IMR-90 (cell line): ENCODE data around the gene PALB2. TPM values are rescaled to one million over a fixed set of nuclear protein-coding genes. Genes with fewer than 3 reads are reported as not detected.

Experiments used
- ATAC-seq: fragments of 200-7000 bp; cut with Tn5 transposase; 2 replicates; pipeline ENCODE4 v1.9.1; 2020; ENCODE audit warnings: low read depth, mild to moderate bottlenecking, moderate library complexity
- BruUV-seq: library from RNA; stranded (reverse); fragments of 400-500 nt; replicated peaks from 2 replicates; lab custom pipeline; 2021; lab: Mats Ljungman, UMichigan
- CTCF ChIA-PET: fragments of 300-600 bp; formaldehyde crosslinking; extraction: SDS; loops from one replicate; lab custom pipeline; 2021; ENCODE audit warnings: antibody characterized with exemption; lab: Yijun Ruan, JAX
- POLR2A ChIA-PET: fragments of 300-600 bp; sonication (Branson Sonifier 250); formaldehyde crosslinking; loops from one replicate; lab custom pipeline; 2022; ENCODE audit warnings: antibody characterized with exemption; ENCODE audit not compliant: unreplicated experiment; lab: Charles Lee
- DNase-seq: peaks from one replicate; pipeline ENCODE4 v3.0.0; 2013
- H2AFZ ChIP-seq: replicated peaks from 2 replicates; pipeline ENCODE3; 2013; ENCODE audit warnings: low read length, mild to moderate bottlenecking; ENCODE audit not compliant: poor library complexity
- H2AK5ac ChIP-seq: 2 replicates; pipeline ENCODE4 v1.6.1; 2013; ENCODE audit warnings: low read depth, low read length, inconsistent platforms
- H2AK9ac ChIP-seq: replicated peaks from 2 replicates; pipeline ENCODE3; 2013; ENCODE audit warnings: mild to moderate bottlenecking, low read depth, low read length, moderate library complexity; ENCODE audit not compliant: poor library complexity
- H2BK120ac ChIP-seq: 2 replicates; pipeline ENCODE4 v1.6.1; 2013; ENCODE audit warnings: low read depth, low read length, inconsistent platforms
- H2BK15ac ChIP-seq: 3 replicates; pipeline ENCODE4 v1.6.1; 2013; ENCODE audit warnings: low read depth, low read length, inconsistent platforms
- H2BK20ac ChIP-seq: 2 replicates; pipeline ENCODE4 v1.6.1; 2013; ENCODE audit warnings: low read depth, mild to moderate bottlenecking, inconsistent platforms, low read length, moderate library complexity
- H2BK5ac ChIP-seq: 2 replicates; pipeline ENCODE4 v1.6.1; 2013; ENCODE audit warnings: mild to moderate bottlenecking, low read depth, low read length, inconsistent platforms; ENCODE audit not compliant: poor library complexity, severe bottlenecking
- H3K14ac ChIP-seq: replicated peaks from 2 replicates; pipeline ENCODE4 v1.6.1; 2013; ENCODE audit warnings: low read depth, low read length, inconsistent platforms
- H3K18ac ChIP-seq: 2 replicates; pipeline ENCODE4 v1.6.1; 2013; ENCODE audit warnings: low read depth, low read length, control low read depth
- H3K23ac ChIP-seq: 2 replicates; pipeline ENCODE4 v1.6.1; 2013; ENCODE audit warnings: low read depth, low read length, inconsistent platforms
- H3K27ac ChIP-seq: 2 replicates; pipeline ENCODE4 v1.5.1; 2013; ENCODE audit warnings: mild to moderate bottlenecking, control low read depth, low read length; ENCODE audit not compliant: insufficient read depth
- H3K27me3 ChIP-seq: 2 replicates; pipeline ENCODE4 v1.6.1; 2013; ENCODE audit warnings: low read length; ENCODE audit not compliant: control insufficient read depth, insufficient read depth
- H3K36me3 ChIP-seq: 2 replicates; pipeline ENCODE4 v1.6.1; 2013; ENCODE audit warnings: low read length, mixed read lengths; ENCODE audit not compliant: control insufficient read depth, insufficient read depth
- H3K4ac ChIP-seq: 2 replicates; pipeline ENCODE4 v1.6.1; 2013; ENCODE audit warnings: low read depth, low read length, inconsistent platforms
- H3K4me1 ChIP-seq: 2 replicates; pipeline ENCODE4 v1.6.1; 2013; ENCODE audit warnings: low read length, mixed read lengths; ENCODE audit not compliant: control insufficient read depth, insufficient read depth
- H3K4me2 ChIP-seq: 2 replicates; pipeline ENCODE4 v1.6.1; 2013; ENCODE audit warnings: low read depth, mild to moderate bottlenecking, control low read depth, low read length, moderate library complexity
- H3K4me3 ChIP-seq: 2 replicates; pipeline ENCODE4 v1.5.1; 2013; ENCODE audit warnings: low read depth, mild to moderate bottlenecking, control low read depth, low read length, moderate library complexity; ENCODE audit not compliant: insufficient read depth
- H3K56ac ChIP-seq: 2 replicates; pipeline ENCODE4 v1.6.1; 2013; ENCODE audit warnings: low read length, inconsistent platforms; ENCODE audit not compliant: insufficient read depth; ENCODE audit errors: extremely low read depth
- H3K79me1 ChIP-seq, 2 experiments: 2 replicates each; pipeline ENCODE4 v1.6.1; 2013; ENCODE audit warnings: low read length in 2 of 2, inconsistent platforms in 1 of 2, low read depth in 1 of 2
- H3K9ac ChIP-seq: 2 replicates; pipeline ENCODE4 v1.6.1; 2013; ENCODE audit warnings: low read depth, low read length, control low read depth
- H3K9me1 ChIP-seq: 2 replicates; pipeline ENCODE4 v1.6.1; 2013; ENCODE audit warnings: low read length, inconsistent platforms; ENCODE audit not compliant: insufficient read depth
- H3K9me3 ChIP-seq: 2 replicates; pipeline ENCODE4 v1.6.1; 2013; ENCODE audit warnings: low read length; ENCODE audit not compliant: control insufficient read depth, insufficient read depth
- H4K20me1 ChIP-seq: 2 replicates; pipeline ENCODE4 v1.6.1; 2013; ENCODE audit warnings: low read length, inconsistent platforms; ENCODE audit not compliant: insufficient read depth
- H4K5ac ChIP-seq: 2 replicates; pipeline ENCODE4 v1.6.1; 2013; ENCODE audit warnings: mild to moderate bottlenecking, low read depth, low read length, control low read depth
- H4K8ac ChIP-seq, 2 experiments: 2 replicates each; pipeline ENCODE4 v1.6.1; 2013; ENCODE audit warnings: low read depth in 2 of 2, low read length in 2 of 2, control low read depth in 1 of 2, inconsistent platforms in 1 of 2
- H4K91ac ChIP-seq: 2 replicates; pipeline ENCODE4 v1.6.1; 2013; ENCODE audit warnings: low read depth, low read length, inconsistent platforms; ENCODE audit not compliant: insufficient read depth
- BHLHE40 ChIP-seq: fragments of 150-350 bp; IDR thresholded peaks from 2 replicates; pipeline ENCODE4 v1.6.1; 2016; ENCODE audit warnings: mild to moderate bottlenecking, low read depth, low read length
- CHD1 ChIP-seq: IDR thresholded peaks from 2 replicates; pipeline ENCODE4 v1.6.1; 2012; ENCODE audit warnings: low read depth, low read length, improper control_type of control experiment
- MAZ ChIP-seq: IDR thresholded peaks from 2 replicates; pipeline ENCODE4 v1.6.1; 2012; ENCODE audit warnings: low read depth, mild to moderate bottlenecking, low read length, improper control_type of control experiment, moderate library complexity, borderline replicate concordance
- RCOR1 ChIP-seq: IDR thresholded peaks from 2 replicates; pipeline ENCODE4 v1.6.1; 2012; ENCODE audit warnings: mild to moderate bottlenecking, low read length, improper control_type of control experiment; ENCODE audit not compliant: insufficient replicate concordance
- RFX5 ChIP-seq: IDR thresholded peaks from 2 replicates; pipeline ENCODE4 v1.8.0; 2012; ENCODE audit warnings: low read depth, mild to moderate bottlenecking, low read length, moderate library complexity
- WGBS, 2 experiments: methylation state at CpG; one replicate each; pipeline versions ENCODE4 v1.1.5 to v1.1.7; 2013; ENCODE audit warnings: missing lambda C conversion rate in 2 of 2; ENCODE audit not compliant: insufficient read length in 1 of 2; ENCODE audit errors: extremely low coverage in 2 of 2; 5-methylcytosine and 5-hydroxymethylcytosine counted together
- dilution Hi-C: fragments of 300-500 bp; cut with HindIII; formaldehyde crosslinking; loops from one replicate; pipeline ENCODE4 v1.14.3; 2018; ENCODE audit warnings: low sequenced_read_pairs; ENCODE audit not compliant: unreplicated experiment
- in situ Hi-C: fragments of 300-500 bp; cut with MboI; formaldehyde crosslinking; loops from 3 replicates; pipeline ENCODE4 v1.14.3; 2019; ENCODE audit warnings: low sequenced_read_pairs, inconsistent platforms, mixed read lengths
- intact Hi-C: fragments of 100-400 bp; cut with micrococcal nuclease; formaldehyde crosslinking; loops from 2 replicates; pipeline ENCODE4 v1.10.0; 2022
- polyA plus RNA-seq, 3 experiments: library from polyadenylated mRNA; depleted of rRNA; stranded (reverse); fragments of >200 nt; gene quantifications; 2 replicates each; pipeline ENCODE4 v1.2.3, GENCODE V29; 2012; ENCODE audit warnings: low replicate concordance in 1 of 3
- total RNA-seq: library from RNA; depleted of rRNA; stranded (reverse); fragments of >200 nt; gene quantifications from 2 replicates; pipeline ENCODE4 v1.2.3, GENCODE V29; 2012
- TF ChIP-seq, protein P1 (sequence below): conservative IDR thresholded peaks from 2 replicates; pipeline ENCODE4 v1.5.1; 2012; ENCODE audit warnings: mild to moderate bottlenecking, low read depth, low read length, improper control_type of control experiment
- TF ChIP-seq, protein P2 (sequence below): fragments of 150-350 bp; IDR thresholded peaks from 2 replicates; pipeline ENCODE4 v1.6.1; 2016; ENCODE audit warnings: low read depth, mild to moderate bottlenecking, low read length, moderate library complexity, borderline replicate concordance

PALB2 gene
- total and polyA plus RNA-seq, 2 of the 4 experiments (the other 2 are of a cell fraction) = 4.1 to 8.6 TPM

DNA sequence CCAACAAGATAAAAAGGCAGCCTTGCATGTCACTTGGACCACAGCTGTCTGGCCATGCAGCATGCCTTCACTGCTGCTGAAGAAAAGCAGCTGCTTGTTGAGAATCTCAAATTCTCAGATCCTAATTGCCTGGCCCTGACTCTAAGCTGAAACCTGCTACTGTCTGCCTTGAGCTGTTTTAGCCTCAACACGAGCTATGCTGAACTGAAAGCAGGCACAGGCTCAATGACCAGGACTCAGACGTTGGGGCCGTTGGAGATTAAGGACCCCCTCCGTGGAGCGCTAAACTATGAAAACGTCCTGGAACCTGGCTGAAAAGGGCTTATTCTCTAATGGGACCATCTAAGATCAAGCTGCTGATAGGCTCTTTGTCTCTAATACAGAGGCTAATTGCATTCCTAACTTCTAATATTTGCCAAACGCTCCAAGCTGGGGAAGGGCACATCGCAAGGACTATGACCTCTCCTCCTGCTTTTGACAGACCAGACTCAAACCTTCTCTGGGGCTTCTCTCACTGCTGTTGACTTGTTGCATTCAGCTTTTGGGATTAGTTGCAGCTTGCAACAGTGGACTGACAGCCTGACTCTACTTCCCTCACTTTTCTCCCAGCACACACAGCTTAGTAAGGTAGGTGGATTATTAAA lies 33.0 kb upstream of the PALB2 start:
- Histone ChIP-seq H3K4me2 (no peak overlapping the region), H3K9ac (no peak overlapping the region), H3K9me3 (no peaks in the 10 kb centered on the region), H3K14ac (no peak overlapping the region), H2AK5ac (no peak overlapping the region), H2BK120ac (no peak overlapping the region), H3K18ac (no peak overlapping the region), H3K4ac (no peak overlapping the region), H4K5ac (no peak overlapping the region; the same call in 1 of the 2 replicates), H3K9me1 (peaks cover 27% of the 10 kb centered on the region), H3K27ac (no peak overlapping the region; the same call in 1 of the 2 replicates), H4K8ac (no peak overlapping the region), H3K4me3 (no peak overlapping the region), H3K79me1 (peaks cover 19 to 60% of the 10 kb centered on the region in 2 experiments), H4K91ac (no peak overlapping the region), H3K36me3 (peaks cover 17% of the 10 kb centered on the region), H3K27me3 (no peaks in the 10 kb centered on the region), H2BK5ac (no peak overlapping the region), H2AK9ac (no peak overlapping the region), H3K4me1 (peaks cover 25% of the 10 kb centered on the region), H4K20me1 (peaks cover 13% of the 10 kb centered on the region), H2AFZ (no peak overlapping the region), H2BK15ac (no peak overlapping the region), H2BK20ac (no peak overlapping the region), H3K56ac (no peak overlapping the region), H3K23ac (no peak overlapping the region)
- dilution Hi-C loops (no loop called here), intact Hi-C loops (no loop called here), in situ Hi-C loops (no loop called here)
- ATAC-seq (no peak), DNase-seq (no peak)
- CTCF ChIA-PET = interaction anchor here (0.7 kb wide), 1 partner anchor 9 kb away, joined by 3 read pairs; no protein-coding TSS in a partner anchor
- 60% methylated on average over 3 of the region's 8 CpGs; no CpG with 5 or more reads in 1 of the 2 experiments for WGBS, 2 experiments
- TF ChIP-seq RCOR1 = no peak
- TF ChIP-seq CHD1 = no peak
- TF ChIP-seq, protein P1, sequence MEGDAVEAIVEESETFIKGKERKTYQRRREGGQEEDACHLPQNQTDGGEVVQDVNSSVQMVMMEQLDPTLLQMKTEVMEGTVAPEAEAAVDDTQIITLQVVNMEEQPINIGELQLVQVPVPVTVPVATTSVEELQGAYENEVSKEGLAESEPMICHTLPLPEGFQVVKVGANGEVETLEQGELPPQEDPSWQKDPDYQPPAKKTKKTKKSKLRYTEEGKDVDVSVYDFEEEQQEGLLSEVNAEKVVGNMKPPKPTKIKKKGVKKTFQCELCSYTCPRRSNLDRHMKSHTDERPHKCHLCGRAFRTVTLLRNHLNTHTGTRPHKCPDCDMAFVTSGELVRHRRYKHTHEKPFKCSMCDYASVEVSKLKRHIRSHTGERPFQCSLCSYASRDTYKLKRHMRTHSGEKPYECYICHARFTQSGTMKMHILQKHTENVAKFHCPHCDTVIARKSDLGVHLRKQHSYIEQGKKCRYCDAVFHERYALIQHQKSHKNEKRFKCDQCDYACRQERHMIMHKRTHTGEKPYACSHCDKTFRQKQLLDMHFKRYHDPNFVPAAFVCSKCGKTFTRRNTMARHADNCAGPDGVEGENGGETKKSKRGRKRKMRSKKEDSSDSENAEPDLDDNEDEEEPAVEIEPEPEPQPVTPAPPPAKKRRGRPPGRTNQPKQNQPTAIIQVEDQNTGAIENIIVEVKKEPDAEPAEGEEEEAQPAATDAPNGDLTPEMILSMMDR = no peak
- no peak for TF ChIP-seq RFX5
- no peak for TF ChIP-seq MAZ
- no peak for TF ChIP-seq BHLHE40
- TF ChIP-seq, protein P2, sequence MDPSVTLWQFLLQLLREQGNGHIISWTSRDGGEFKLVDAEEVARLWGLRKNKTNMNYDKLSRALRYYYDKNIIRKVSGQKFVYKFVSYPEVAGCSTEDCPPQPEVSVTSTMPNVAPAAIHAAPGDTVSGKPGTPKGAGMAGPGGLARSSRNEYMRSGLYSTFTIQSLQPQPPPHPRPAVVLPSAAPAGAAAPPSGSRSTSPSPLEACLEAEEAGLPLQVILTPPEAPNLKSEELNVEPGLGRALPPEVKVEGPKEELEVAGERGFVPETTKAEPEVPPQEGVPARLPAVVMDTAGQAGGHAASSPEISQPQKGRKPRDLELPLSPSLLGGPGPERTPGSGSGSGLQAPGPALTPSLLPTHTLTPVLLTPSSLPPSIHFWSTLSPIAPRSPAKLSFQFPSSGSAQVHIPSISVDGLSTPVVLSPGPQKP = no peak
- no TSS peak for BruUV-seq
- POLR2A ChIA-PET = no interaction called here
